GM23338 (cell line): ENCODE measurements around the gene IDH3A. TPM values are rescaled to one million over a fixed set of nuclear protein-coding genes. Genes with fewer than 3 reads are reported as not detected.

Experiments used
- ATAC-seq: fragments of 200-7000 bp; cut with Tn5 transposase; 3 replicates; pipeline ENCODE4 v1.9.1; 2020
- DNase-seq: peaks from one replicate; pipeline ENCODE4 v3.0.0-alpha.2; 2015; ENCODE audit warnings: low spot score
- H2AFZ ChIP-seq: fragments of 200-600 bp; sonication (generic); 2 replicates; pipeline ENCODE4 v1.8.0; 2016; ENCODE audit warnings: antibody characterized with exemption, mild to moderate bottlenecking, moderate library complexity
- H3F3A ChIP-seq: fragments of 200-600 bp; sonication (generic); replicated peaks from 2 replicates; pipeline ENCODE4 v1.8.0; 2017; ENCODE audit warnings: antibody characterized with exemption, mixed run types, low read depth
- H3K27ac ChIP-seq: fragments of 200-600 bp; sonication (generic); 2 replicates; pipeline ENCODE4 v1.6.1; 2016; ENCODE audit warnings: low read depth
- H3K27me3 ChIP-seq: fragments of 200-600 bp; sonication (generic); 2 replicates; pipeline ENCODE4 v1.8.0; 2016; ENCODE audit warnings: mild to moderate bottlenecking, mixed run types, moderate library complexity; ENCODE audit not compliant: insufficient read depth
- H3K36me3 ChIP-seq: fragments of 200-600 bp; sonication (generic); 2 replicates; pipeline ENCODE4 v1.8.0; 2016; ENCODE audit warnings: mild to moderate bottlenecking; ENCODE audit not compliant: insufficient read depth
- H3K4me1 ChIP-seq: fragments of 200-600 bp; sonication (generic); 2 replicates; pipeline ENCODE4 v1.8.0; 2016; ENCODE audit warnings: mild to moderate bottlenecking, moderate library complexity; ENCODE audit not compliant: insufficient read depth
- H3K4me2 ChIP-seq: fragments of 200-600 bp; sonication (generic); 2 replicates; pipeline ENCODE4 v1.7.1; 2017; ENCODE audit warnings: mixed run types
- H3K4me3 ChIP-seq: fragments of 200-600 bp; sonication (generic); 2 replicates; pipeline ENCODE4 v1.6.1; 2016; ENCODE audit warnings: mixed run types
- H3K79me2 ChIP-seq: fragments of 200-600 bp; sonication (generic); replicated peaks from 2 replicates; pipeline ENCODE4 v1.8.0; 2017; ENCODE audit warnings: mild to moderate bottlenecking; ENCODE audit not compliant: insufficient read depth
- H3K9me2 ChIP-seq: fragments of 200-600 bp; sonication (generic); 2 replicates; pipeline ENCODE4 v1.8.0; 2017; ENCODE audit not compliant: insufficient read depth
- H4K20me1 ChIP-seq: fragments of 200-600 bp; sonication (generic); replicated peaks from 2 replicates; pipeline ENCODE4 v1.8.0; 2017; ENCODE audit warnings: mild to moderate bottlenecking; ENCODE audit not compliant: insufficient read depth
- H3K27ac Mint-ChIP-seq: 2 replicates; pipeline ENCODE4 v1.8.0; 2020; ENCODE audit warnings: inconsistent platforms, mild to moderate bottlenecking, moderate library complexity, mixed read lengths
- H3K27me3 Mint-ChIP-seq: 3 replicates; pipeline ENCODE4 v1.8.0; 2022; ENCODE audit warnings: low read depth, mild to moderate bottlenecking, moderate library complexity, mixed read lengths, inconsistent platforms; ENCODE audit not compliant: insufficient read depth, poor library complexity
- H3K36me3 Mint-ChIP-seq: 3 replicates; pipeline ENCODE4 v1.8.0; 2021; ENCODE audit warnings: low read depth, mild to moderate bottlenecking, inconsistent platforms, moderate library complexity, mixed read lengths
- H3K4me1 Mint-ChIP-seq: 3 replicates; pipeline ENCODE4 v1.8.0; 2020; ENCODE audit warnings: mild to moderate bottlenecking, inconsistent platforms, mixed read lengths
- H3K4me3 Mint-ChIP-seq: 3 replicates; pipeline ENCODE4 v1.8.0; 2021; ENCODE audit warnings: moderate library complexity, mild to moderate bottlenecking, inconsistent platforms, mixed read lengths
- H3K9me3 Mint-ChIP-seq: 3 replicates; pipeline ENCODE4 v1.8.0; 2020; ENCODE audit warnings: moderate library complexity, mild to moderate bottlenecking, inconsistent platforms, mixed read lengths
- CREB1 ChIP-seq: fragments of 250-450 bp; sonication (Bioruptor Pico); IDR thresholded peaks from 2 replicates; pipeline ENCODE4 v1.5.0; 2020; ENCODE audit warnings: low read depth, mild to moderate bottlenecking, moderate library complexity
- EZH2 ChIP-seq: fragments of 200-600 bp; sonication (generic); IDR thresholded peaks from one replicate; pipeline ENCODE4 v1.8.0; 2017; ENCODE audit warnings: antibody characterized with exemption, mild to moderate bottlenecking, low read depth; ENCODE audit not compliant: unreplicated experiment
- EZH2phosphoT487 ChIP-seq: fragments of 200-600 bp; sonication (generic); IDR thresholded peaks from one replicate; pipeline ENCODE4 v1.8.1; 2018; ENCODE audit warnings: antibody characterized with exemption; ENCODE audit not compliant: unreplicated experiment
- NANOG ChIP-seq: IDR thresholded peaks from 2 replicates; pipeline ENCODE4 v1.6.1; 2016; ENCODE audit warnings: antibody characterized with exemption, borderline replicate concordance
- POLR2AphosphoS5 ChIP-seq: IDR thresholded peaks from 2 replicates; pipeline ENCODE4 v1.6.1; 2016; ENCODE audit warnings: antibody characterized with exemption, low read depth
- STAT1 ChIP-seq: IDR thresholded peaks from one replicate; pipeline ENCODE4 v1.6.1; 2016; ENCODE audit warnings: antibody characterized with exemption; ENCODE audit not compliant: unreplicated experiment
- ZNF114 ChIP-seq: fragments of 250-450 bp; sonication (Bioruptor Pico); IDR thresholded peaks from 2 replicates; pipeline ENCODE4 v1.5.0; 2020; ENCODE audit warnings: mild to moderate bottlenecking, moderate library complexity
- ZNF331 ChIP-seq: fragments of 250-450 bp; sonication (Bioruptor Pico); IDR thresholded peaks from 2 replicates; pipeline ENCODE4 v1.5.0; 2020; ENCODE audit warnings: low read depth, mild to moderate bottlenecking, moderate library complexity
- polyA plus RNA-seq: library from polyadenylated mRNA; unstranded; fragments of >200 nt; fragmentation: Nextera tagmentation; extraction: Ambion mirVana; gene quantifications from 2 replicates; pipeline ENCODE4 v1.2.1, GENCODE V29; 2016
- total RNA-seq: library from RNA; depleted of rRNA; stranded (reverse); fragments of >200 nt; shearing (Covaris generic); gene quantifications from 2 replicates; pipeline ENCODE4 v1.2.3, GENCODE V29; 2014
- TF ChIP-seq, protein P1 (sequence below): fragments of 250-450 bp; sonication (Bioruptor Pico); IDR thresholded peaks from 2 replicates; pipeline ENCODE4 v1.5.0; 2020; ENCODE audit warnings: mild to moderate bottlenecking, moderate library complexity
- TF ChIP-seq, protein P2 (sequence below): IDR thresholded peaks from one replicate; pipeline ENCODE4 v1.6.1; 2018; ENCODE audit warnings: antibody characterized with exemption; ENCODE audit not compliant: unreplicated experiment
- TF ChIP-seq, protein P3 (sequence below), 2 experiments: fragments of 200-600 bp in 1 of 2; sonication (generic) in 1 of 2; conservative IDR thresholded peaks; 2 replicates each; pipeline versions ENCODE4 v1.5.1 to v1.6.1; 2016 to 2017; ENCODE audit warnings: antibody characterized with exemption in 2 of 2, low read depth in 2 of 2, mild to moderate bottlenecking in 2 of 2, moderate library complexity in 1 of 2
- TF ChIP-seq, protein P4 (sequence below): IDR thresholded peaks from 2 replicates; pipeline ENCODE4 v1.6.1; 2016; ENCODE audit warnings: antibody characterized with exemption

Gene IDH3A
- total and polyA plus RNA-seq, 2 experiments from 2014 or later = 24.1 to 41.6 TPM

DNA sequence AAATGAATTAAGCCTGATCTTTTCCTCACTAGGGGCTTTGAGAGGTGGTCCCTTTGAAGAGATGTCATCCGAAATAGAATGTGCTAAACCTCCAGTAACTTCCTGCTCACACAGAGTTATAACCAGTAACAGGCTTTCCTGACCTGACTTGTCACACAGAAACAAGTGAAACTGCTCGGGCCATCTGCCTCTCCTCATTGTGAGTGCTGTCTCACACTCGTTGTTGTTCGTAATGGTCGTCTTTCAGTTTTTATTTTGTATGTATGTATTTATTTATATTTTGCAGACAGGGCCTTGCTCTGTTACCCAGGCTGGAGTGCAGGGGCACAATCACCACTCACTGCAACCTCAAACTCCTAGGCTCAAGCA, 61.2 kb downstream of the IDH3A start:
- ATAC-seq (no peak), DNase-seq (no peak)
- H3K36me3 Mint-ChIP-seq = no peaks in the 10 kb centered on the region
- no peak overlapping the region for H3K4me3 Mint-ChIP-seq
- H3K79me2 ChIP-seq = no peaks in the 10 kb centered on the region
- H3K27ac ChIP-seq = no peak overlapping the region
- no peaks in the 10 kb centered on the region for H4K20me1 ChIP-seq
- no peaks in the 10 kb centered on the region for H3K36me3 ChIP-seq
- H3K27me3 ChIP-seq = no peaks in the 10 kb centered on the region
- H3K4me1 Mint-ChIP-seq = peaks cover 13% of the 10 kb centered on the region
- no peaks in the 10 kb centered on the region for H3F3A ChIP-seq
- no peak overlapping the region for H3K4me3 ChIP-seq
- H3K27me3 Mint-ChIP-seq = peaks cover 15% of the 10 kb centered on the region
- H3K9me3 Mint-ChIP-seq = no peaks in the 10 kb centered on the region
- no peak overlapping the region for H2AFZ ChIP-seq
- H3K27ac Mint-ChIP-seq = no peak overlapping the region
- H3K4me1 ChIP-seq = 0 out of 2 replicates have a peak, but pooled peaks cover 6% of the 10 kb centered on the region
- H3K4me2 ChIP-seq = no peak overlapping the region
- TF ChIP-seq, protein P1, sequence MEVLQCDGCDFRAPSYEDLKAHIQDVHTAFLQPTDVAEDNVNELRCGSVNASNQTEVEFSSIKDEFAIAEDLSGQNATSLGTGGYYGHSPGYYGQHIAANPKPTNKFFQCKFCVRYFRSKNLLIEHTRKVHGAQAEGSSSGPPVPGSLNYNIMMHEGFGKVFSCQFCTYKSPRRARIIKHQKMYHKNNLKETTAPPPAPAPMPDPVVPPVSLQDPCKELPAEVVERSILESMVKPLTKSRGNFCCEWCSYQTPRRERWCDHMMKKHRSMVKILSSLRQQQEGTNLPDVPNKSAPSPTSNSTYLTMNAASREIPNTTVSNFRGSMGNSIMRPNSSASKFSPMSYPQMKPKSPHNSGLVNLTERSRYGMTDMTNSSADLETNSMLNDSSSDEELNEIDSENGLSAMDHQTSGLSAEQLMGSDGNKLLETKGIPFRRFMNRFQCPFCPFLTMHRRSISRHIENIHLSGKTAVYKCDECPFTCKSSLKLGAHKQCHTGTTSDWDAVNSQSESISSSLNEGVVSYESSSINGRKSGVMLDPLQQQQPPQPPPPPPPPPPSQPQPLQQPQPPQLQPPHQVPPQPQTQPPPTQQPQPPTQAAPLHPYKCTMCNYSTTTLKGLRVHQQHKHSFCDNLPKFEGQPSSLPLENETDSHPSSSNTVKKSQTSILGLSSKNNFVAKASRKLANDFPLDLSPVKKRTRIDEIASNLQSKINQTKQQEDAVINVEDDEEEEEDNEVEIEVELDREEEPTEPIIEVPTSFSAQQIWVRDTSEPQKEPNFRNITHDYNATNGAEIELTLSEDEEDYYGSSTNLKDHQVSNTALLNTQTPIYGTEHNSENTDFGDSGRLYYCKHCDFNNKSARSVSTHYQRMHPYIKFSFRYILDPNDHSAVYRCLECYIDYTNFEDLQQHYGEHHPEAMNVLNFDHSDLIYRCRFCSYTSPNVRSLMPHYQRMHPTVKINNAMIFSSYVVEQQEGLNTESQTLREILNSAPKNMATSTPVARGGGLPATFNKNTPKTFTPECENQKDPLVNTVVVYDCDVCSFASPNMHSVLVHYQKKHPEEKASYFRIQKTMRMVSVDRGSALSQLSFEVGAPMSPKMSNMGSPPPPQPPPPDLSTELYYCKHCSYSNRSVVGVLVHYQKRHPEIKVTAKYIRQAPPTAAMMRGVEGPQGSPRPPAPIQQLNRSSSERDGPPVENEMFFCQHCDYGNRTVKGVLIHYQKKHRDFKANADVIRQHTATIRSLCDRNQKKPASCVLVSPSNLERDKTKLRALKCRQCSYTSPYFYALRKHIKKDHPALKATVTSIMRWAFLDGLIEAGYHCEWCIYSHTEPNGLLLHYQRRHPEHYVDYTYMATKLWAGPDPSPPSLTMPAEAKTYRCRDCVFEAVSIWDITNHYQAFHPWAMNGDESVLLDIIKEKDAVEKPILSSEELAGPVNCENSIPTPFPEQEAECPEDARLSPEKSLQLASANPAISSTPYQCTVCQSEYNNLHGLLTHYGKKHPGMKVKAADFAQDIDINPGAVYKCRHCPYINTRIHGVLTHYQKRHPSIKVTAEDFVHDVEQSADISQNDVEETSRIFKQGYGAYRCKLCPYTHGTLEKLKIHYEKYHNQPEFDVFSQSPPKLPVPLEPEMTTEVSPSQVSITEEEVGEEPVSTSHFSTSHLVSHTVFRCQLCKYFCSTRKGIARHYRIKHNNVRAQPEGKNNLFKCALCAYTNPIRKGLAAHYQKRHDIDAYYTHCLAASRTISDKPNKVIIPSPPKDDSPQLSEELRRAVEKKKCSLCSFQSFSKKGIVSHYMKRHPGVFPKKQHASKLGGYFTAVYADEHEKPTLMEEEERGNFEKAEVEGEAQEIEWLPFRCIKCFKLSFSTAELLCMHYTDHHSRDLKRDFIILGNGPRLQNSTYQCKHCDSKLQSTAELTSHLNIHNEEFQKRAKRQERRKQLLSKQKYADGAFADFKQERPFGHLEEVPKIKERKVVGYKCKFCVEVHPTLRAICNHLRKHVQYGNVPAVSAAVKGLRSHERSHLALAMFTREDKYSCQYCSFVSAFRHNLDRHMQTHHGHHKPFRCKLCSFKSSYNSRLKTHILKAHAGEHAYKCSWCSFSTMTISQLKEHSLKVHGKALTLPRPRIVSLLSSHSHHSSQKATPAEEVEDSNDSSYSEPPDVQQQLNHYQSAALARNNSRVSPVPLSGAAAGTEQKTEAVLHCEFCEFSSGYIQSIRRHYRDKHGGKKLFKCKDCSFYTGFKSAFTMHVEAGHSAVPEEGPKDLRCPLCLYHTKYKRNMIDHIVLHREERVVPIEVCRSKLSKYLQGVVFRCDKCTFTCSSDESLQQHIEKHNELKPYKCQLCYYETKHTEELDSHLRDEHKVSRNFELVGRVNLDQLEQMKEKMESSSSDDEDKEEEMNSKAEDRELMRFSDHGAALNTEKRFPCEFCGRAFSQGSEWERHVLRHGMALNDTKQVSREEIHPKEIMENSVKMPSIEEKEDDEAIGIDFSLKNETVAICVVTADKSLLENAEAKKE (CRISPR knock-in tag) = no peak
- TF ChIP-seq ZNF331 (no peak), EZH2 (no peak), CREB1 (CRISPR knock-in tag) (no peak), POLR2AphosphoS5 (no peak), EZH2phosphoT487 (no peak), NANOG (no peak), ZNF114 (CRISPR knock-in tag) (no peak), STAT1 (no peak)
- TF ChIP-seq, protein P2, sequence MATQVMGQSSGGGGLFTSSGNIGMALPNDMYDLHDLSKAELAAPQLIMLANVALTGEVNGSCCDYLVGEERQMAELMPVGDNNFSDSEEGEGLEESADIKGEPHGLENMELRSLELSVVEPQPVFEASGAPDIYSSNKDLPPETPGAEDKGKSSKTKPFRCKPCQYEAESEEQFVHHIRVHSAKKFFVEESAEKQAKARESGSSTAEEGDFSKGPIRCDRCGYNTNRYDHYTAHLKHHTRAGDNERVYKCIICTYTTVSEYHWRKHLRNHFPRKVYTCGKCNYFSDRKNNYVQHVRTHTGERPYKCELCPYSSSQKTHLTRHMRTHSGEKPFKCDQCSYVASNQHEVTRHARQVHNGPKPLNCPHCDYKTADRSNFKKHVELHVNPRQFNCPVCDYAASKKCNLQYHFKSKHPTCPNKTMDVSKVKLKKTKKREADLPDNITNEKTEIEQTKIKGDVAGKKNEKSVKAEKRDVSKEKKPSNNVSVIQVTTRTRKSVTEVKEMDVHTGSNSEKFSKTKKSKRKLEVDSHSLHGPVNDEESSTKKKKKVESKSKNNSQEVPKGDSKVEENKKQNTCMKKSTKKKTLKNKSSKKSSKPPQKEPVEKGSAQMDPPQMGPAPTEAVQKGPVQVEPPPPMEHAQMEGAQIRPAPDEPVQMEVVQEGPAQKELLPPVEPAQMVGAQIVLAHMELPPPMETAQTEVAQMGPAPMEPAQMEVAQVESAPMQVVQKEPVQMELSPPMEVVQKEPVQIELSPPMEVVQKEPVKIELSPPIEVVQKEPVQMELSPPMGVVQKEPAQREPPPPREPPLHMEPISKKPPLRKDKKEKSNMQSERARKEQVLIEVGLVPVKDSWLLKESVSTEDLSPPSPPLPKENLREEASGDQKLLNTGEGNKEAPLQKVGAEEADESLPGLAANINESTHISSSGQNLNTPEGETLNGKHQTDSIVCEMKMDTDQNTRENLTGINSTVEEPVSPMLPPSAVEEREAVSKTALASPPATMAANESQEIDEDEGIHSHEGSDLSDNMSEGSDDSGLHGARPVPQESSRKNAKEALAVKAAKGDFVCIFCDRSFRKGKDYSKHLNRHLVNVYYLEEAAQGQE = no peak
- TF ChIP-seq, protein P3, sequence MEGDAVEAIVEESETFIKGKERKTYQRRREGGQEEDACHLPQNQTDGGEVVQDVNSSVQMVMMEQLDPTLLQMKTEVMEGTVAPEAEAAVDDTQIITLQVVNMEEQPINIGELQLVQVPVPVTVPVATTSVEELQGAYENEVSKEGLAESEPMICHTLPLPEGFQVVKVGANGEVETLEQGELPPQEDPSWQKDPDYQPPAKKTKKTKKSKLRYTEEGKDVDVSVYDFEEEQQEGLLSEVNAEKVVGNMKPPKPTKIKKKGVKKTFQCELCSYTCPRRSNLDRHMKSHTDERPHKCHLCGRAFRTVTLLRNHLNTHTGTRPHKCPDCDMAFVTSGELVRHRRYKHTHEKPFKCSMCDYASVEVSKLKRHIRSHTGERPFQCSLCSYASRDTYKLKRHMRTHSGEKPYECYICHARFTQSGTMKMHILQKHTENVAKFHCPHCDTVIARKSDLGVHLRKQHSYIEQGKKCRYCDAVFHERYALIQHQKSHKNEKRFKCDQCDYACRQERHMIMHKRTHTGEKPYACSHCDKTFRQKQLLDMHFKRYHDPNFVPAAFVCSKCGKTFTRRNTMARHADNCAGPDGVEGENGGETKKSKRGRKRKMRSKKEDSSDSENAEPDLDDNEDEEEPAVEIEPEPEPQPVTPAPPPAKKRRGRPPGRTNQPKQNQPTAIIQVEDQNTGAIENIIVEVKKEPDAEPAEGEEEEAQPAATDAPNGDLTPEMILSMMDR (conservative IDR thresholded peaks at IDR 0.05; ENCODE audit: low read depth in 2 of 2) = no peak
- TF ChIP-seq, protein P4, sequence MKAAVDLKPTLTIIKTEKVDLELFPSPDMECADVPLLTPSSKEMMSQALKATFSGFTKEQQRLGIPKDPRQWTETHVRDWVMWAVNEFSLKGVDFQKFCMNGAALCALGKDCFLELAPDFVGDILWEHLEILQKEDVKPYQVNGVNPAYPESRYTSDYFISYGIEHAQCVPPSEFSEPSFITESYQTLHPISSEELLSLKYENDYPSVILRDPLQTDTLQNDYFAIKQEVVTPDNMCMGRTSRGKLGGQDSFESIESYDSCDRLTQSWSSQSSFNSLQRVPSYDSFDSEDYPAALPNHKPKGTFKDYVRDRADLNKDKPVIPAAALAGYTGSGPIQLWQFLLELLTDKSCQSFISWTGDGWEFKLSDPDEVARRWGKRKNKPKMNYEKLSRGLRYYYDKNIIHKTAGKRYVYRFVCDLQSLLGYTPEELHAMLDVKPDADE = no peak
- no peaks in the 10 kb centered on the region for H3K9me2 ChIP-seq
